HG03442 (cell line): ENCODE results near the gene RANBP2.

Experiments used
- ATAC-seq: cut with Tn5 transposase; IDR thresholded peaks from one replicate; pipeline ENCODE4 v1.9.1; 2021; ENCODE audit warnings: mild to moderate bottlenecking, moderate library complexity; ENCODE audit not compliant: unreplicated experiment

RANBP2 gene

GRCh38 chr2:108833219-108833618 lies 113.9 kb downstream of the RANBP2 start:
- ATAC-seq = no peak

- no peak for ATAC-seq
These were observed 115.3 kb downstream of the RANBP2 start for GRCh38 chr2:108834620-108835019.

- ATAC-seq = peak; percentile 42
These were observed 115.8 kb downstream of the RANBP2 start for GRCh38 chr2:108835040-108835439.
